Body of pancreas (tissue), 4 donors: ENCODE measurements around the gene ADAMTSL4.

Source experiments
- CTCF ChIP-seq, 7 experiments: fragments of 450-650 bp in 4 of 7; fragments of 200-600 bp in 3 of 7; sonication (generic) in 3 of 7; IDR thresholded peaks; one replicate each; pipeline ENCODE4 v1.5.1; 2016 to 2019; ENCODE audit warnings: antibody characterized with exemption in 7 of 7
- POLR2A ChIP-seq, 3 donors: fragments of 450-650 bp; IDR thresholded peaks; one replicate each; pipeline ENCODE4 v1.6.1; 2016; ENCODE audit warnings: antibody characterized with exemption in 3 of 3, mild to moderate bottlenecking in 2 of 3

- TF ChIP-seq POLR2A (IDR thresholded peaks at IDR 0.05) (no peak), CTCF (IDR thresholded peaks at IDR 0.05) (no peak)
Measured at GRCh38 chr1:150558303-150558704, 9.1 kb downstream of the ADAMTSL4 start.
